NCI-H1930 (cell line): ENCODE measurements around the gene ARL16.
"Not testable (repeated sequence)": the region's sequence is repeated elsewhere in the genome, so short reads cannot be mapped to it uniquely, and the experiment has no call there.

ENCODE experiments used
- DNase-seq, 2 experiments: peaks; one replicate each; lab custom pipeline; 2025; lab: John Stamatoyannopoulos, UW

ARL16 gene

DNA sequence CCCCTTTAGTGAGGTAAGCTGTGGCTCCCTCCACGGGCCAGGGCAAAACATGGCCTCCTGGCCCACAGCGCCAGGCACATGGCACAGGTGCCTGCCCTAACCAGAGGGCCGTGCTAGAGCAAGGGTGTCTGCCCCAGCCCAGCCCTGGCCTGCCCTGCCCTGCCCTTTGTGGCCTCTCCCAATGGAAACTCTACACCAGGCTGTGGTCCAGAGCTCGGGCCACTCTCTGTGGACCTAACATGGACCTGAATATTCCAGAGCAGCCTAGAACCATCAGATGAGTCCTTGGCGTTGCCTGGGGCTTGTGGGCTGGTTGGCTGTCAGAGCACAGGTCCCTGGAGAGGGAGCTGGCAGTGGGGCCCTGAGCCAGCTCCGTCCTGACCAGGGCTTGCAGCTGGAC lies 11.6 kb upstream of the ARL16 start:
- DNase-seq: no peak

DNA sequence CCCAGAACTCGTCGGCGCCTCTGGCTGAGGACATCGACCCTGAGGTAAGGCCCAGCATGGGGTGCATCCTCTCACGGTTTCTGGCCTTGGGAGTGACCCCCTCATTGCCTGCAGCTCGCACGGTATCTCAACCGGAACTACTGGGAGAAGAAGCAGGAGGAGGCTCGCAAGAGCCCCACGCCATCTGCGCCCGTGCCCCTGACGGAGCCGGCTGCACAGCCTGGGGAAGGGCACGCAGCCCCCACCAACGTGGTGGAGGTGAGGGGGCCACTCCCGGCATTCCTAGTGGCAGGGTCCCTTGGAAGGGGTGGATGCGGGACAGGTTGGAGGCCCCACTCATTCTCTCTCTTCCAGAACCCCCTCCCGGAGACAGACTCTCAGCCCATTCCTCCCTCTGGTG lies 11.2 kb upstream of the ARL16 start:
- no peak for DNase-seq

DNA sequence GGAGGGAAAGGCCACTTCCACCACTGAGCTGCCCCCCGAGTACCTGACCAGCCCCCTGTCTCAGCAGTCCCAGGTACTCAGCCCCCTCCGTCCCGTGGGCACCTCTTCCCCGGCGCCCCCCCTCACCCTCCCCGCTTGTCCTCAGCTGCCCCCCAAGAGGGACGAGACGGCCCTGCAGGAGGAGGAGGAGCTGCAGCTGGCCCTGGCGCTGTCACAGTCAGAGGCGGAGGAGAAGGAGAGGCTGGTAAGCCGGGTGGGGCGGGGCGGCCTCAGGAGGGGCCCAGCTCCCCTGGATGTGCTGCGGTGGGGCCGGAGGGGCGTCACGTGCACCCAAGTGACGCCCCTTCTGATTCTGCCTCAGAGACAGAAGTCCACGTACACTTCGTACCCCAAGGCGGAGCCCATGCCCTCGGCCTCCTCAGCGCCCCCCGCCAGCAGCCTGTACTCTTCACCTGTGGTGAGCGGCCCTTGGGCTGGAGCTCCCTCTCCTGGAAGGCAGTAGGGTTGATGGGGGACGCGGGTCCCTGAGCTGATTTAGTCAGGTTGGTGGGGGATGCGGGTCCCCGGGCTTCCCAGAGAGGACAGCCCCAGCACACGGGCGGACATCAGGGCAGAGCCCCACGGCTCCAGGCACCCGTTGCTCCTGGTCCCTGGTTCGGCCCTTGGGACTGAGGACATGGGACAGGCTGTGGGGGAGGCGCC lies 10.1 kb upstream of the ARL16 start:
- DNase-seq: no peak

DNA sequence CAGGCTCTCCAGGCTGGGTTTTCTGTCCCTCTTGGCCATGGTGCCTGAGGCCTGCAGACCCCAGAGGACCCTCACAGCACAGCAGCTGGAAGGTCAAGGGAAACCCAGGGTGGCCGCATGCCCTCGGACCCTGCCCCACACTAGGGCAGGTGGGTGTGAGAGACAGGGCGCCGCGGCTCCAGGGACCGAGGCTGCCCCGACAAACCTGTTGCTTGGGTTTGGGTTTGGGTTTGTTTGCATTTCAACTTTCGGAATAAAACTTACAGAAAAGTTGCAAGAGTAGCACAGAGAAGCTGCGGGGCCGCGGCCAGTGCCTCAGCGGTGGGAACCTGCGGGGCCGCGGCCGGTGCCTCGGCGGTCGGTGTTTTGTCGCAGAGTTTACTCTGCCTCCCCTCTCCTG lies 8.0 kb upstream of the ARL16 start:
- DNase-seq: no peak

DNA sequence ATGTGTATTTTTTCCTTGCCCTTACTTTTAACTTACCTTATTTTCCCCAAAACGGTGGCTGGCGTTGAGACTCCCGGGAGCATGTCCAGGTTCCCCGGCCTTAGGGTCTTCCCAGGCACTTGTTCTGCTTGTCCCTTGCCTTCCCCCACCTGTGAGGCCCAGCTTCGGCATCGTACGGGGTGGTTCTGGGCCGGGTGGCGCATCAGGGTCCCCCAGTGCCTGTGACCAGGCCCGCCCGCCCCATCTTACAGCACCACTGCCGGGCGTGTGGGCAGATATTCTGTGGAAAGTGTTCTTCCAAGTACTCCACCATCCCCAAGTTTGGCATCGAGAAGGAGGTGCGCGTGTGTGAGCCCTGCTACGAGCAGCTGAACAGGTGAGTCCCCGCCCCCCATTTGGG lies 7.6 kb upstream of the ARL16 start:
- DNase-seq: no peak

DNA sequence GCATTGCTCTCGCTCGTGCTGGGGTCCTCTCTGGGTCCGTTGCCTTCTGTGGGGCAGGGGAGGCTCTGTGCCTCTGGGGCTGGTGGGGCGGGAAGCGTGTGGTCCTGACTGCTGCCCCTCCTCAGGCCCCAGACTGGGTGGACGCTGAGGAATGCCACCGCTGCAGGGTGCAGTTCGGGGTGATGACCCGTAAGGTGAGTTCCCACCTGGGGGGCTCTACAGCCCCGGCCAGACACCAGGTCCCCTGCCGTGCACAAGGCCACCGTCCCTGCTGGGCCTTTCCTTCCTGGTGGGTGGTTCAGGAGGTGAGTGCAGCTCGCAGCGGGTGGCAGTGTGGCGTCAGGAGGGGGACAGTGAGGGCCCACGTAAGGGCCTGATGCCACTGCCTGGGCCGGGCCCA lies 7.0 kb upstream of the ARL16 start:
- no peak for DNase-seq

DNA sequence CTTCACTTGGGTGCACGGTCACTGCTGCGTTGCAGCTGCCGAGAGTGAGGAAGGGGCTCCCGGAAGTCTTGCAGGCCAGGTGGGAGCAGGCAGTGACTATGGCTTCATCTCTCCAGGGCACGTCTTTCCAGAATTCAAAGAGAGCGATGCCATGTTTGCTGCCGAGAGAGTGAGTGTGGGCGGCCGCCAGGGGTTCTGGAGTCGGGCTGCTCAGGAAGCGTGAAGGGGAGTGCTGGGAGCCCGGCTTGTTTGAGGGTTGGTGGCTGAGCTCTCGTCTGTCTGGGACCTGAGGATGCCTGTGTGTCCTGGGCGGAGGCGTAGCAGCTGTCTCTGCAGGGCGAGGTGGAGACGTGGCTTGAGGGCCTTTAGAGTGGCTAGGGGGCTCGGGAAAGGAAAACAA lies 6.5 kb upstream of the ARL16 start:
- no peak for DNase-seq

DNA sequence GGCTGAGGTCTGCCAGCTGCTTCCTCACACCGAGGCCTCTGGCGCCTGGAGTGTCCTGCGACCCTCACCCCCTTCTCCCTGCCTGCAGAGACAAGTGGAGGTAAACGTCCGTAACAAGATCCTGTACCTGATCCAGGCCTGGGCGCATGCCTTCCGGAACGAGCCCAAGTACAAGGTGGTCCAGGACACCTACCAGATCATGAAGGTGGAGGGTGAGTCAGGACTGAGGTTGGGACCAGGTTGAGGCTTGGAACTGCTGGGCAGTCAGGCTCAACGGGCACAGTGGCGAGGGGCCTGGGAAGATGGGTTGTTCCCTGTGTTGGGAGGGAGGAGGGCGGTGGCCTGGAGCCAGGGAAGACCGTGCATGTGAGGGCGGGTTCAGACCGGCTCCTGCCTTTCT lies 5.0 kb upstream of the ARL16 start:
- DNase-seq: no peak

DNA sequence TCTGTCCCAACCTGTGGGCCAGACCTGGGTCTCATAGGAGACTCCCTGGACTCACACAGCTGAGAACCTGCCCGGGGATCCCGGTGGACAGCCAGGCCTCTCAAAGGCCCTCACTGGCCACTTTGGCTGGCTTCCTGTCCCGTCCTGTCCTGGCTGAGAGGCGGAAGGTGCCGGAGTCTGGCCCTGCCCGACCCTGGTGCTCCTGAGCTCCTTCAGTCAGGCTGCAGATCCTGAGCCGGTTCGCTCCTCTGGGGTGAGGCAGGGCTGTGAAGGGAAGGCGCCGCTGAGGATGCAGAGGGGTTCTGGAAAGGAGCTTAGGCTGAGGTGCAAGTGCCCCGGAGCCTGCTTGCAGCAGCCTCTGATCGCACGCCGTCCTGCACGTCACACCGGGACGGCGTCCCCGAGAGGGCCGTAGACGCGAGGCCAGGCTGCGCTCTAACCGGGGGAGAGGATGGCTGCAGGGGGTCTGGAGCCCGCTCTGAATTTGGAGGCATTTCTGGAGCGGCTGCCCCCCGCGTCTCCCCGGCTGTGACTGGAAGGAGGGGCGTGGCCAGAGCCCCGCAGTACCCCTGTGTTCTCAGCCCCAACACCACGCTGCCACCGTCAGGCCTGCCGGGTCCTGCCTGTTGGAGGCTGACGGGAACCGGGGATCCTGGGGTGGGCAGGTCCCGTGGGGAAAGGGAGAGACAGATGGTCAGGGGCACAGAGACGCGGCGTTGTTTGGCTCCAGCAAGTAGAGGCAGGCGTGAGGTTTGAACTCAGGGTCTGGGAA lies 4.4 kb upstream of the ARL16 start:
- no peak for DNase-seq

DNA sequence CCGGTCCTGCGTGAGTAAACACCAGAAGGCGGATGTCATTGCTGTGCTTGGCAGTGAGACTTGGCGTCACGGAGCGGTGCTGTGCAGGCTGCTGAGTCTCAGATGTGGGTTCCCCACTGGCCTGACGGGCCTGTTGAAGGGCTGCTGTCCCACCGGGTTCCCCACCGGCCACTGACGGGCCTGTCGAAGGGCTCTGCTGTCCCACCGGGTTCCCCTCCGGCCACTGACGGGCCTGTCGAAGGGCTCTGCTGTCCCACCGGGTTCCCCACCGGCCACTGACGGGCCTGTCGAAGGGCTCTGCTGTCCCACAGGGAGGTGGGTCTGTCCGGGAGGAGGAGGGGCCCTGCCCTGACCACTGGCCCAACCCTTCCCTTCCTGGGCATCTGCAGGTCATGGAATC lies 3.0 kb upstream of the ARL16 start:
- no peak for DNase-seq

DNA sequence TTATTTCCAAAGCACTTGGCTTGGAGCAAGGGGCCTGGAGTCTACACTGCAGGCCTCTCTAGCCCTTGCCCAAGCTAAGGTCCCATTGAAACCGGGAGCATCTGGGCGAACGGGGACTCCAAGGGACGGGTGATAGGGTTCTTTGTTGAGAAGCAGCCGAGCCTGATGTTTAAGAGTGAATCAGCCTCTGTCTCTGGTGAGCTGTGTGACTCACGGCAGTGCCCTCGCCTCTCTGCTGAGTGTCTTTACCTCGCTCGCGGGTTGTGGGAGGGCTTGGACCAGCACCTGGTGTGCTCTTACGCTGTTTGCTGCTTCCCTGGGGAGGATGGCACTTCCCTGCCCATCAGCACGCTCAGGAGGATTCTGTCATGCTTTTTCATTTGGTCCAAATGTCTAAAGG lies 1.5 kb upstream of the ARL16 start:
- DNase-seq: no peak

DNA sequence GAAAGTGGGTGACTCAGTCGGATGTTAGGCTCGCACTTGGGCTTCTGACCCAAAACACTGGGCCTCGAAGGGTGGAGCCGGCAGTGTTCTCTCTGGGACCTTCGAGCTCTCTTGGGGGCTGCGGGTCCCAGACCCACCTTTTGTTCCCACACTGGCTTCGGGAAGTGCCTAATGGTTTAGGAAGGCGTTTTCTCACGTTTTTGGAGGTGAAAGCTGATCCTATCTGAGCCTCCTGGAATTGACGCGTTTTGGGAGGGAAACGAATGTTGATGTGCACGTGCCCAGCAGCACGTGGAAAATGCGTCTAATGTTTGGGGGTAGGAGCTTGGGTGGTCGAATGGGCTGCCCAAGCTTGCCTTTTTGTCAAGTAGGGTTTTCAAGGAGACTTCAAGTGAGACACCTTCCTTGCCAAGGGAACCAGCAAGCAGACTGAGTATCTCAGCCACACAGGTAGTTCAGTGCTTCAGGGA lies 880 bp upstream of the ARL16 start:
- no peak for DNase-seq

DNA sequence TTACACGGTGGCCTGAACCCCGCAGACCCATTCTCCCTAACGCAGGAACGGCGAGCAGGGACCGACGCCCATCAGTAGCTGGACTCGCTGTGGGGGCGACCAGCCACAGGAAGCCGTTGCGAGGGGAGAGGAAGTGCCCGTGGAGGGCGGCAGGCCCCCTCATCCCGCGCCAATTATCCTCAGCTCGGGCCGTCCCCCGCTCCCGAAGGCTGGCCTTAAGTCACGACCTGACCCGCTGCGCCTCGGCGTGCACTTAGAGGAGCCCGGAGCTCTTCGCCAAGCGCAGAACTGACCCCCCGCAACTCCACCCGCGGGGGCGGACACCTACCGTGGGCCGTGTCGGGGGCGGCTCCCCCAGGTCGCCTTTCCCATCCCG lies 401 bp downstream of the ARL16 start:
- no peak for DNase-seq

DNA sequence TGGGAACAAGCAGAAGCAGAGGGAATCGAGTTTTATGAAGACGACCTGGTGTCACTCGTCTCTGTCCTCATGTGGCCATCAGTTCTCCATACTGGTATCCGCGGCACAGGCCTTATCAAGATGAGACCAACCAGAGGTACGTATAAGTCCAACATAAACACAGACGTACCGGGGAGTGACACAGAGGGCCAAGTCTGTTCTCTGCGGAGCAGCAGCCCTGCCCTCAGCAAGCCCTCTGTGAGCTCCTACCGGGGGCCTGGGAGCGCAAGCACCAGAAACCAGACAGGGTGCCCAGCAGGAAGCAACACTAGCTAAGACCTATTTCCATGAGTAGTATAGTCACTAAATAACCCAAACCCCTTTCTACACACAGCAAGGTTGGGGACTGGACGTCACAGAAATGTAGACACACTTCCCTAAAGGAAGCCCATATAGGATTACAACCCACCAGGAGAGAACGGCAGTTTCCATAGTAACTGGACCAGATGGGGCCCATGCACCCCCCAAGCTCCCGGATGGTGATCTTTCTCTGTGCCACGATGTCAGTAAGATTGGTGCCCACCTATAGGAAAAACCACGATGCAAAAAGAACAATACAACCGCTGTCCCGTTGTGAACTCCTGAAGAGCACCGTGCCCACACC lies 911 bp downstream of the ARL16 start:
- no peak for DNase-seq

DNA sequence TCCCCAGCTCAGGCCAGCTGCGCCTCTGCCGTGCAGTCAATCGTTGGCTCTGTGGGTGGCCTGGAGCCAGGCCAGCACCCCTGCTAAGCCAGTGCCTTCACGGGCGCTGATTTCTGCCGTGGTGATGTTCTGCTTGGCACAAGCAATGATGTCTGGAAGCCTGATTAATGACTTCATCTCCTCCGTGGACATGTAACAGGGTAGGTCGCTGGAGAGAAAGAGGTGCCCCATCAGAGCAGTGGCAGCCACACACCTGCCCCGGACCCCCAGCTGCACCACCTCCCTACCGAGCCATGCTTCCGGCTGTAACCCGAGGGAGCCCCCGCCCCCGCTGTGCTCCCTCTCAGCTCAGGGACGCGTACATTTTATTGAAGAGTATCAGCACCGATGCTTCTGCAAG lies 1.9 kb downstream of the ARL16 start:
- no peak for DNase-seq

DNA sequence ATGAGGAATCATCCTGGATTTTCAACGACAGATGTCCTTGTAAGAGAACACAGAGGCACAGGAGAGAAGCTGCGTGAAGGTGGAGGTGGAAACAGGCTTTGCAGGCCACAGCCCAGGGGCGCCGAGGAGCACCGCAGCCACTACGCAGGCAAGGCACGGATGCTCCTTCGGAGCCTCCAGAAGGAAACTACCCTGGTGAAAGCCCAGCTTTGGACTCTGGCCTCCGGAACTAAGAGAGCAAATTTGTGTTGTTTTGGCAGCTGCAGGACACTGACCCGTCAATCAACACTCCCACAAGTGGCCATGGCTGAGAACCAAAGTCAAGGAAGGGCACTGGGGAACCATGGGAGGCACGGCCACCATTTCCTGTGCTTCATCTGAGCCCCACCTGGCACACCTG lies 3.4 kb downstream of the ARL16 start:
- no peak for DNase-seq

DNA sequence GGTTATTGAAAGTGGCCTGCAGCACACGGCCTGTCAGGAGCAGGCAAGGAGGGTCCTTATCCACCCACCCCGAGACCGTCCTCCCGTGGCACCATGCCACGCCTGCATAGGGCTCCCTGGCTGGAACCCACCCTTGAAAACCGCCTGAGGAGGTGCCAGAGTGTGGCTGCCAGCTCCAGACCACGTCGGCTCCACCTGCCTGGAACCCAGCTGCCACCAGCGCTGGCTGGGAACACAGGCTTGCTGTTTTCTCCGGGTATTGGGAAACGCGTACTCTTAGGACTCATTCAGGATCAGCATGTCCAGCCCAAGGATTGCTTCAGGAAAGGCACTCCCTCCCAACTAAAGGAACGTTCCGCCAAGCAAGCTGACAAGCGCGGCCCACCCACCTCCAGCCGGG lies 6.7 kb downstream of the ARL16 start:
- no peak for DNase-seq

DNA sequence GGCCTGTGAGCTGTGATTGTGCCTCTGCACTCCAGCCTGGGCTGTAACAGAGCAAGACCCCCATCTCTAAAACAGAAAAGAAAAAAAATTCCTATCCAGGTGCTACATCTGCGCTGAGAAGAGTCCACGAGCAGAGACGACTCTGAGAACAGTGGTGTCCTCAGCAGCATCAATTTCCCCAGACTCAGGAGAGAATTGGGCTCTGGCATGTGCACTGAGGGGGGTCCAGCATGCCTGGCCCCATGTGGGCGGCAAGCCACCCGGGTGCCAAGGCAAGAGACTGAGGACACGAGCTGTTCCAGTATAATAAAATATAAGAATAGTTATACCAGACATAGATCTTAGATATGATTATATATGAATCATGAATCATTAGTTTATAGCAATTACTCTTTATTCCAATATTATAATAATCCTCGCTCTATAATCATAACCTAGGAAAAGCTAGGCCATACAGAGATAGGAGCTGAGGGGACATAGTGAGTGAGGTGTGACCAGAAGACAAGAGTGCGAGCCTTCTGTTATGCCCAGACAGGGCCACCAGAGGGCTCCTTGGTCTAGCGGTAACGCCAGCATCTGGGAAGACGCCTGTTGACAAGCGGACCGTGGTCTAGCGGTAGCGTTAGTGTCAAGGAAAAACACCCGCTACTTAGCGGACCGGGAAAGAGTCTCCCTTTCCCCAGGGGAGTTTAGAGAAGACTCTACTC lies 7.9 kb downstream of the ARL16 start:
- not testable (repeated sequence) for DNase-seq

DNA sequence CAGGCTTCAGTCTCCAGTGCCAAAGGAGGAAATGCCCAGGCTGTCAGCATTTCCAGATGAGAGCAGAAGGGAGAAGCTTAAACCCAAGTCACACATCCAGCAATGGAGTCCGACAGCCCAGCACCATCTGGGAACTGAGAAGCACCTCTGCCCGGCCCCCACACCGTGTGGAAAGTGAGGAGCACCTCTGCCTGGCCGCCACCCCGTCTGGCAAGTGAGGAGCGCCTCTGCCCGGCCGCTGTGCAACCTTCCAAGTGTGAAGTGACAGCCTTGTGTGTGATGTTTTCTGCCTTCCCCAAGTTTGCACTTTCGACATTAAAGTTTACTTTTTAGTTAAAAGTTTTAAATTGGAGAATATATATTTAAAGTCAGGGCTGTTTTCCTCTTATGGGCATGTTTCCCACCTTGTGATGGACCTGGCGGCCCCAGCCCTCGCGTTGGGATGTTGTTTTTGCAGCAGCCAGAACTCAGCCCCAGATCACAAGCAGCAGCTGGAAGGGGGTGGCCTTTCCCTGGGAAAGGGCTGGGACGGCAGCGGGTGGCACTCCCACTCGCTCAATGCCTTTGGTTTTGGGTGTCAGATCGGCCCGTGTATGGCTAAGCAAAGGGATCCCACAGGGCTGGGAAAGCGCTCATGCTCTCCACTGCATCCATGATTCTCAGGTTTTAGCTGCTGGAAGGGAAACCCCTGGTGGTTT lies 9.9 kb downstream of the ARL16 start:
- no peak for DNase-seq

DNA sequence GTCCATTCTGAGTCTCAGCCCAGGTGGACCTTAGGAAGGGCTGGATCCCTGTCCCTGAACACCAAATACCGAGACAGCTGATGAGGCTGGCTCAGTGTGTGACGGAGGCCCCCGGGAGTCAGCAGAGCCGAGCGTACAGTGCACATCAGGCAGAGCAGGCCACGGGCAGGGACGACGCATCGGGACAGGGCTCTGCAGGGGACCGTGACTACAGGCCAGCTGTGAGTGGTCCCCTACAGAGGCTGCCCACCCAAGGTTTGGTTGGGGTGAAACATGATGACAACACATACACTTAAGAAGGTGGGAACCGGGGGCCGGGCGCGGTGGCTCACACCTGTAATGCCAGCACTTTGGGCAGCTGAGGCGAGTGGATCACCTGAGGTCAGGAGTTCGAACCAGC lies 10.6 kb downstream of the ARL16 start:
- no peak for DNase-seq

DNA sequence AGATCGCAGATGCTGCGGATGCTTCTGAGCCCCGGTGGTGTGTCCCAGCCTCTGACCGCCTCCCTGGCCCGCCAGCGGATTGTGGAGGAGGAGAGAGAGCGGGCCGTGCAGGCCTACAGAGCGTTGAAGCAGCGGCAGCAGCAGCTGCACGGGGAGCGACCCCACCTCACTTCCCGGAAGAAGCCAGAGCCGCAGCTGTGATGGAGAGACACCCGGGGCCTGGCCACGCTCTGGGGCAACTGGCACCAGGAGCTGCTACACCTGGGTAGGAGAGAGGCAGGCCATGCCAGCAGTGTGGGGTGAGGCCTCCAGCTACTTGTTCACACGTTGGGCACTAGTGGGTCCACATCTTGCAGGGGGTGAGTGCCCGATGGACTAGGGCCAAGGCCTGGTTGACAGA lies 11.1 kb downstream of the ARL16 start:
- no peak for DNase-seq

DNA sequence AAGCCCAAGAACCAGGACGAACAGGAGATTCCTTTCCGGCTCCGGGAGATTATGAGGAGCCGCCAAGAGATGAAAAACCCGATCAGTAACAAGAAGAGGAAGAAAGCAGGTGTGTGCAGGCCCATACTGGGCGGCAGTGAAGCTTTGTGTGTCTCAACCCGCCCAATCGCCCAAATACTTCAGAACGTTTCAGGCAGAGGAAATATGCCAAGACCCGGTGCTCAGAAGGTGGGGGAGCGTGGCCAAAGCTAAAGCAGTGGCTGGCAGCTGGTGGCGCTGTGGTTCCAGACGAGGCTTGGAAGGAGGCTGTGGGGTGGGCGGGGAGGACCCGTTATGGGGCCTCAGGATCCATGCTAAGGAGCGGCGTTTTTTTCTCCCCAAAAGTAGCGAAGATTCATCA lies 15.8 kb downstream of the ARL16 start:
- DNase-seq: no peak
